ENCODE measurements around the gene IGF2R.

DNA sequence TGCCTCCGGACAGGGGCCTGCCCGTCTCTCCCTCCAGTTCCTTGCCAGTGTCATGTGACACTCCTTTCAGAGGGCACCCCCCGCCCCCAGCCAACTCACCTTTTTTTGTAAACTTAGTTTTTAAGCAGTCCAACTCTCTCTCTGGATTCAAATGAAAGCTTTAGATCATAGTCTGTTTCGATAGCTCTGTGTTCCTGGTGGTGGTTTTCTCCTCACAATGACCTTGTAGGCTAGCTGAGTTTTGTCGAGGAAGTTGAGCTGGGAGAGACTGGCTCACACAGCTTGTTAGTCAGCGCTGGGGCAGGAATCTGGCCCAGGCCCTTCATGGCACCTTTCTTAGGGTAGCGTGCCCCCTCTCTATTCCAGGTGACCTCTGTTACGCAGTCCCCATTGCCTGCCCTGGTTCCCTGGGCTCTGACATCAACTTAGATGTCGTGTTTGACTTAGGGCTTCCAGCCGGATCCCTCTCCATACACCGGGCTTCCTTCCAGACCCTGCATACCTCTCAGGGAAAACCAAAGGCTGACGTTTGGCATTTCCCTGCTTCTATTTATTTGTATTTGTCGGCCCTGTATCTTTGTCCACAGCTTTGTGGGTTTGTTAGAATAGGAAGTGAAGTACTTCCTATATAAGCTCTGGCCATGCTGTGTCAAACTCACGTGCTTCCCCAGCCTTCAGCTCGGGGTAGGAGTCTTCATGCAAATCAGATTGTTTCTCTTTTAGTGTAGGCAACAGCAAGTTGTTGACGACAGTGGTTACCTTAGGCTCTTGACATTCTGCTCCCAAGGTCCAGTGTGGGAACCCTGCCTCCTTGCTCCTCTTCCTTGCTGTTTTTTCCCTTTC is 12.7 kb downstream of the IGF2R start:
- TF ChIP-seq, protein P1, sequence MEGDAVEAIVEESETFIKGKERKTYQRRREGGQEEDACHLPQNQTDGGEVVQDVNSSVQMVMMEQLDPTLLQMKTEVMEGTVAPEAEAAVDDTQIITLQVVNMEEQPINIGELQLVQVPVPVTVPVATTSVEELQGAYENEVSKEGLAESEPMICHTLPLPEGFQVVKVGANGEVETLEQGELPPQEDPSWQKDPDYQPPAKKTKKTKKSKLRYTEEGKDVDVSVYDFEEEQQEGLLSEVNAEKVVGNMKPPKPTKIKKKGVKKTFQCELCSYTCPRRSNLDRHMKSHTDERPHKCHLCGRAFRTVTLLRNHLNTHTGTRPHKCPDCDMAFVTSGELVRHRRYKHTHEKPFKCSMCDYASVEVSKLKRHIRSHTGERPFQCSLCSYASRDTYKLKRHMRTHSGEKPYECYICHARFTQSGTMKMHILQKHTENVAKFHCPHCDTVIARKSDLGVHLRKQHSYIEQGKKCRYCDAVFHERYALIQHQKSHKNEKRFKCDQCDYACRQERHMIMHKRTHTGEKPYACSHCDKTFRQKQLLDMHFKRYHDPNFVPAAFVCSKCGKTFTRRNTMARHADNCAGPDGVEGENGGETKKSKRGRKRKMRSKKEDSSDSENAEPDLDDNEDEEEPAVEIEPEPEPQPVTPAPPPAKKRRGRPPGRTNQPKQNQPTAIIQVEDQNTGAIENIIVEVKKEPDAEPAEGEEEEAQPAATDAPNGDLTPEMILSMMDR (IDR thresholded peaks at IDR 0.05): no peak
- TF ChIP-seq JUN (CRISPR knock-in tag; IDR thresholded peaks at IDR 0.05) (no peak), FOXP1 (CRISPR knock-in tag; IDR thresholded peaks at IDR 0.05; ENCODE audit: borderline replicate concordance) (no peak), NFYB (CRISPR knock-in tag; conservative IDR thresholded peaks at IDR 0.05; ENCODE audit: low read depth) (no peak), NFE2L1 (CRISPR knock-in tag; IDR thresholded peaks at IDR 0.05) (no peak), TEAD4 (CRISPR knock-in tag; IDR thresholded peaks at IDR 0.05) (no peak), ZNF416 (CRISPR knock-in tag; IDR thresholded peaks at IDR 0.05) (no peak)
- TF ChIP-seq, protein P2, sequence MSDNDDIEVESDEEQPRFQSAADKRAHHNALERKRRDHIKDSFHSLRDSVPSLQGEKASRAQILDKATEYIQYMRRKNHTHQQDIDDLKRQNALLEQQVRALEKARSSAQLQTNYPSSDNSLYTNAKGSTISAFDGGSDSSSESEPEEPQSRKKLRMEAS (CRISPR knock-in tag; IDR thresholded peaks at IDR 0.05): no peak
